ENCODE data around the gene DUSP3.

Gene DUSP3

GRCh38 chr17:43814714-43815113 lies 35.9 kb upstream of the DUSP3 start:
- DNase-seq (ENCODE audit: extremely low read depth, insufficient read length), result no peak
- no peaks in the 10 kb centered on the region for H3K36me3 ChIP-seq (ENCODE audit: control insufficient read depth, insufficient read depth, low read length)
- no peak overlapping the region for H3K4me3 ChIP-seq (replicated peaks; ENCODE audit: low read depth, low read length)
- H3K27me3 ChIP-seq (replicated peaks; ENCODE audit: control insufficient read depth, insufficient read depth, low read length), result no peaks in the 10 kb centered on the region; the same call in none of the 2 replicates
- no peak for TF ChIP-seq CTCF (IDR thresholded peaks at IDR 0.05; ENCODE audit: insufficient read depth, low read length, poor library complexity, severe bottlenecking)

GRCh38 chr17:43814026-43814425 lies 35.2 kb upstream of the DUSP3 start:
- Histone ChIP-seq H3K36me3 (ENCODE audit: control insufficient read depth, insufficient read depth, low read length) (no peaks in the 10 kb centered on the region), H3K4me3 (replicated peaks; ENCODE audit: low read depth, low read length) (no peak overlapping the region), H3K27me3 (replicated peaks; ENCODE audit: control insufficient read depth, insufficient read depth, low read length) (no peaks in the 10 kb centered on the region; the same call in none of the 2 replicates)
- DNase-seq (ENCODE audit: extremely low read depth, insufficient read length), result no peak
- no peak for TF ChIP-seq CTCF (IDR thresholded peaks at IDR 0.05; ENCODE audit: insufficient read depth, low read length, poor library complexity, severe bottlenecking)

GRCh38 chr17:43813386-43813785 lies 34.6 kb upstream of the DUSP3 start:
- no peak for TF ChIP-seq CTCF (IDR thresholded peaks at IDR 0.05; ENCODE audit: insufficient read depth, low read length, poor library complexity, severe bottlenecking)
- no peak for DNase-seq (ENCODE audit: extremely low read depth, insufficient read length)
- Histone ChIP-seq H3K4me3 (replicated peaks; ENCODE audit: low read depth, low read length) (no peak overlapping the region), H3K36me3 (ENCODE audit: control insufficient read depth, insufficient read depth, low read length) (no peaks in the 10 kb centered on the region), H3K27me3 (replicated peaks; ENCODE audit: control insufficient read depth, insufficient read depth, low read length) (no peaks in the 10 kb centered on the region; the same call in none of the 2 replicates)

GRCh38 chr17:43812396-43813265 lies 33.9 kb upstream of the DUSP3 start:
- no peaks in the 10 kb centered on the region for H3K36me3 ChIP-seq (ENCODE audit: control insufficient read depth, insufficient read depth, low read length)
- no peak for TF ChIP-seq CTCF (IDR thresholded peaks at IDR 0.05; ENCODE audit: insufficient read depth, low read length, poor library complexity, severe bottlenecking)
- DNase-seq (ENCODE audit: extremely low read depth, insufficient read length), result no peak
- H3K27me3 ChIP-seq (replicated peaks; ENCODE audit: control insufficient read depth, insufficient read depth, low read length), result no peaks in the 10 kb centered on the region; the same call in none of the 2 replicates
- no peak overlapping the region for H3K4me3 ChIP-seq (replicated peaks; ENCODE audit: low read depth, low read length)

GRCh38 chr17:43810823-43811222 lies 32.0 kb upstream of the DUSP3 start:
- H3K4me3 ChIP-seq (replicated peaks; ENCODE audit: low read depth, low read length), result no peak overlapping the region
- no peak for TF ChIP-seq CTCF (IDR thresholded peaks at IDR 0.05; ENCODE audit: insufficient read depth, low read length, poor library complexity, severe bottlenecking)
- DNase-seq (ENCODE audit: extremely low read depth, insufficient read length), result no peak
- H3K36me3 ChIP-seq (ENCODE audit: control insufficient read depth, insufficient read depth, low read length), result no peaks in the 10 kb centered on the region
- H3K27me3 ChIP-seq (replicated peaks; ENCODE audit: control insufficient read depth, insufficient read depth, low read length), result no peaks in the 10 kb centered on the region; the same call in none of the 2 replicates

Data from GM06990 (cell line).